GM12864 (cell line): Measurements from ENCODE around the gene LMBR1.

ENCODE experiments used
- DNase-seq: peaks from one replicate; pipeline ENCODE4 v3.0.0-alpha.2; 2011; ENCODE audit warnings: low read depth
- H3K4me3 ChIP-seq: 2 replicates; pipeline ENCODE4 v1.5.1; 2011; ENCODE audit warnings: mild to moderate bottlenecking, low read depth, low read length, control low read depth
- CTCF ChIP-seq: IDR thresholded peaks from 2 replicates; pipeline ENCODE4 v1.5.1; 2011; ENCODE audit warnings: low read depth, mild to moderate bottlenecking, moderate library complexity, low read length, control low read depth, inconsistent platforms; ENCODE audit errors: missing control alignments

LMBR1 gene

GRCh38 chr7:156842740-156843140, 50.2 kb downstream of the LMBR1 start:
- no peak overlapping the region for H3K4me3 ChIP-seq
- TF ChIP-seq CTCF = no peak
- DNase-seq = no peak

- no peak overlapping the region for H3K4me3 ChIP-seq
- DNase-seq = no peak
- no peak for TF ChIP-seq CTCF
These were observed 50.7 kb downstream of the LMBR1 start for GRCh38 chr7:156842317-156842716.

DNA sequence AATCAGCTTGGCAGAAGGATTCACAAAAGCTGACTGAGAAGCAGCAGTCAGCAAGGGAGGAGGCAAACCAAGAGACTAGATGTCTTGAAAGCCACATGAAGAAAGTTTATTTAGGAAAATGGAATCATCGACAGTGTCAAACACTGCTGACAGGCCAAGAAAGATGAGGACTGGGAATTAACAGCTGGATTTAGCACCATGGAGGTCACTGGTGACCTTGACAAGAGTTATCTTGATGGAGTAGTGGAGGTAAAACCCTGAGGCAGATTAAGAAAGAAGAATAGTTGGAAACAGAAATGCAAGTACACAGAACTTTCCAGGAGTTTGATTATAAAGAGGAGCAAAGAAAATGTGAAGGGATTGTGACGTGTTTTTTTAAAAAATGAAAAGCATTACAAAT, 51.5 kb downstream of the LMBR1 start:
- no peak for TF ChIP-seq CTCF
- DNase-seq = no peak
- no peak overlapping the region for H3K4me3 ChIP-seq

DNA sequence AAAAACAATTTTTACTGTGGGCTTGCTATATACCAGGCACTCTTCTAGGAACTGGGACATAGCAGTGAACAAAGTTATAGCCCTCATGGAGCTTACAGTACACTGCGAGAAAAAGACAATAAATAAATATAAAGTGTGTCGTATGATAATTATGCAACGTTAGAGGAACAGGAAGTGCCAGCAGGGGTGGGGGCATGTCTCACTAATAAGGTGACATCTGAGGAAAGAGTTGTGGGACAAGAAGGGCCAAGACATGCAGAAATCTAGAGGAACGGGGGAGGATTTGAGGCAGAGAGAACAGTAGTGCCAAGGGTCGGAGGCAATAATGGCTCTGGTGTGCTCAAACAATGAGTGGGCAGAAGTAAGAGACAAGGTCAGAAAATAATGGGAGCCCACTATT, 52.8 kb downstream of the LMBR1 start:
- no peak overlapping the region for H3K4me3 ChIP-seq
- TF ChIP-seq CTCF = no peak
- no peak for DNase-seq

DNA sequence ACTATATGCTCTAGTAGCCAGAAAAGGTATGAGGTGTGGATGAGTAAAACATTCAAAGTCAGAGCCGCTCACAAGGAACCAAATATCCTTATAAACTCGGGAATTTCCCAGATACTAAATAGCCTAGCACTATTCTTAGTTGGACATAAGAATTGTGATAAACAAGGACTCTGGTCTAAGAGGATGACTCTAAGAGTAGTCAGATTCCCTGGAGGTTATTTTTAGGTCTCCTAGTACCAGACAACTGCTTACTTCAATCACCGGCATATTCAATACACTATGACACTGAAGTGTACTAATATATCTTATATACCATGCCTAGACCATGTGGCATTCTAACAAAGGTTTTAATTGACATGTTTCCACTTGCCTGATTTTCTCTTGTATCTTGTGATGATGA, 56.5 kb downstream of the LMBR1 start:
- TF ChIP-seq CTCF = no peak
- no peak overlapping the region for H3K4me3 ChIP-seq
- no peak for DNase-seq

- no peak for TF ChIP-seq CTCF
- H3K4me3 ChIP-seq = no peak overlapping the region
- DNase-seq = no peak
These were observed 58.5 kb downstream of the LMBR1 start for GRCh38 chr7:156834462-156834861.

GRCh38 chr7:156833312-156833711, 59.7 kb downstream of the LMBR1 start:
- DNase-seq = no peak
- no peak overlapping the region for H3K4me3 ChIP-seq
- no peak for TF ChIP-seq CTCF
